ENCODE measurements around the gene ZNF431. TPM values are rescaled to one million over a fixed set of nuclear protein-coding genes. Genes with fewer than 3 reads are reported as not detected.
"Not testable (repeated sequence)": the region's sequence is repeated elsewhere in the genome, so short reads cannot be mapped to it uniquely, and the experiment has no call there.

Gene ZNF431
- total and polyA plus RNA-seq, 2 donors (not counting 3 experiments of a cell fraction or from before 2014, with no cell fraction given): 3.5 to 12.0 TPM

DNA sequence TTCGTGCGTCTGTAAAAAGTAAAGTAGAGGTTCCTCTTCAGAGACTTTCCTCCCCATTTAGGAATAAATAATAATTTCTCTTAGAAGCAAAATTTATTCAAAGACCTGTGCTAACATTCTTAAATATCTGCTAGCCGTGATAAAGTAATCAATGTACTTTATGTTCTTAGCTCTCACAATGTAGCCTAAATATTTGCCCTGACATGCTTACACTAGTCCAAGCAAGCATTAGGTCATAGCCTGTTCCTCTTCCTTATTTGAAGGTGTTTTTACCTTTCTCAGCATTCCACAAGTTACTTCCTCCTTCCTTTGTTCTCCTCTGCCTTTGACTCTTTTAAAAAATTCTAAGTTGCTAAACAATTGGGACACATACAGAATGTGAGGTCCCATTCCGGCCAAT lies 94.9 kb downstream of the ZNF431 start:
- H3K4me1 ChIP-seq (ENCODE audit: control insufficient read depth, extremely low read depth, insufficient read depth, low read length); H3K9me3 ChIP-seq (replicated peaks; ENCODE audit: control insufficient read depth, insufficient read depth, low read length); DNase-seq (ENCODE audit: low read depth, low spot score); H2AFZ ChIP-seq (ENCODE audit: low read depth, low read length); H3K4me3 ChIP-seq (replicated peaks in 1 of 3; ENCODE audit: insufficient read depth in 1 of 3, low read depth in 1 of 3, low read length in 3 of 3); H3K79me2 ChIP-seq (ENCODE audit: control insufficient read depth, insufficient read depth, low read length); H3K9me1 ChIP-seq (replicated peaks; ENCODE audit: control insufficient read depth, extremely low read depth, insufficient read depth, low read length); H4K20me1 ChIP-seq (replicated peaks; ENCODE audit: control insufficient read depth, extremely low read depth, insufficient read depth, low read length); POLR2A ChIA-PET; H3K36me3 ChIP-seq (ENCODE audit: control insufficient read depth in 2 of 2, extremely low read depth in 1 of 2, insufficient read depth in 2 of 2, low read length in 2 of 2); H3K9ac ChIP-seq (replicated peaks; ENCODE audit: extremely low read depth, insufficient read depth, low read length); H3K27ac ChIP-seq (ENCODE audit: insufficient read depth, low read depth, low read length); BruUV-seq (replicated peaks); H3K4me2 ChIP-seq (ENCODE audit: insufficient read depth, low read length); intact Hi-C loops (cut with micrococcal nuclease); CTCF ChIA-PET; FAIRE-seq; H3K27me3 ChIP-seq (ENCODE audit: control insufficient read depth in 2 of 2, insufficient read depth in 2 of 2, low read length in 2 of 2); dilution Hi-C loops (cut with MboI; ENCODE audit: extremely low pct_ligation_motif_present, low sequenced_read_pairs): not testable (repeated sequence)

DNA sequence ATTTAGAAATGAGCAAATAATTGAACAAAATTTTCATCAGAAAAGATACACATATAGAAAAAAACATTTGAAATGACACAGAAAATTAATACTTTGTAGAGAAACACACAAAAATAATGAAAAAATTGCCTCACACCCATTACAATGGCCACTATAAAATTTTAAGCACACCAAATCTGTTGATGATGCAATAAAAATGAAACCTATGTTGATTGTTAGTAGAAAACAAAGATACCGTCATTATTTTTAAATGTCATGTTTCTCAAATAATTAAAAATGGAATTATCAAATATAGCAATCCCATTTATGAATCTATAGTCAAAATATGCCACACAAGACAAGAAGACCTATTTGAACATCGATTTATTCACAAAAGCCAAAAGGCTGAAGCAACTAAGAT lies 96.8 kb downstream of the ZNF431 start:
- POLR2A ChIA-PET: no interaction called here
- H3K9me1 ChIP-seq (replicated peaks; ENCODE audit: control insufficient read depth, extremely low read depth, insufficient read depth, low read length): no peaks in the 10 kb centered on the region
- no peaks in the 10 kb centered on the region for H3K36me3 ChIP-seq (ENCODE audit: control insufficient read depth in 2 of 2, extremely low read depth in 1 of 2, insufficient read depth in 2 of 2, low read length in 2 of 2)
- H3K4me1 ChIP-seq (ENCODE audit: control insufficient read depth, extremely low read depth, insufficient read depth, low read length): no peaks in the 10 kb centered on the region
- TF ChIP-seq, protein P1, sequence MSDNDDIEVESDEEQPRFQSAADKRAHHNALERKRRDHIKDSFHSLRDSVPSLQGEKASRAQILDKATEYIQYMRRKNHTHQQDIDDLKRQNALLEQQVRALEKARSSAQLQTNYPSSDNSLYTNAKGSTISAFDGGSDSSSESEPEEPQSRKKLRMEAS (IDR thresholded peaks at IDR 0.05; ENCODE audit: insufficient read depth, insufficient read length): no peak
- TF ChIP-seq EZH2 (IDR thresholded peaks at IDR 0.05; ENCODE audit: borderline replicate concordance, low read depth, low read length, severe bottlenecking) (no peak), POLR2AphosphoS5 (IDR thresholded peaks at IDR 0.05; ENCODE audit: insufficient read depth, low read depth, low read length) (no peak), FOS (IDR thresholded peaks at IDR 0.05; ENCODE audit: borderline replicate concordance, insufficient read depth, low read length) (no peak), POLR2A (IDR thresholded peaks at IDR 0.05; ENCODE audit: low read depth, low read length) (no peak), GATA2 (IDR thresholded peaks at IDR 0.05; ENCODE audit: insufficient read depth, insufficient read length, low read depth, low read length) (no peak), MYC (IDR thresholded peaks at IDR 0.05; ENCODE audit: low read depth, low read length) (no peak), JUN (IDR thresholded peaks at IDR 0.05; ENCODE audit: borderline replicate concordance, insufficient read depth, insufficient read length, low read depth) (no peak)
- TF ChIP-seq, protein P2, sequence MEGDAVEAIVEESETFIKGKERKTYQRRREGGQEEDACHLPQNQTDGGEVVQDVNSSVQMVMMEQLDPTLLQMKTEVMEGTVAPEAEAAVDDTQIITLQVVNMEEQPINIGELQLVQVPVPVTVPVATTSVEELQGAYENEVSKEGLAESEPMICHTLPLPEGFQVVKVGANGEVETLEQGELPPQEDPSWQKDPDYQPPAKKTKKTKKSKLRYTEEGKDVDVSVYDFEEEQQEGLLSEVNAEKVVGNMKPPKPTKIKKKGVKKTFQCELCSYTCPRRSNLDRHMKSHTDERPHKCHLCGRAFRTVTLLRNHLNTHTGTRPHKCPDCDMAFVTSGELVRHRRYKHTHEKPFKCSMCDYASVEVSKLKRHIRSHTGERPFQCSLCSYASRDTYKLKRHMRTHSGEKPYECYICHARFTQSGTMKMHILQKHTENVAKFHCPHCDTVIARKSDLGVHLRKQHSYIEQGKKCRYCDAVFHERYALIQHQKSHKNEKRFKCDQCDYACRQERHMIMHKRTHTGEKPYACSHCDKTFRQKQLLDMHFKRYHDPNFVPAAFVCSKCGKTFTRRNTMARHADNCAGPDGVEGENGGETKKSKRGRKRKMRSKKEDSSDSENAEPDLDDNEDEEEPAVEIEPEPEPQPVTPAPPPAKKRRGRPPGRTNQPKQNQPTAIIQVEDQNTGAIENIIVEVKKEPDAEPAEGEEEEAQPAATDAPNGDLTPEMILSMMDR (IDR thresholded peaks at IDR 0.05; ENCODE audit: extremely low read depth in 1 of 2, insufficient read depth in 1 of 2, low read depth in 1 of 2, low read length in 2 of 2): no peak
- dilution Hi-C loops (cut with MboI; ENCODE audit: extremely low pct_ligation_motif_present, low sequenced_read_pairs): no loop called here
- intact Hi-C loops (cut with micrococcal nuclease): no loop called here
- no peaks in the 10 kb centered on the region for H4K20me1 ChIP-seq (replicated peaks; ENCODE audit: control insufficient read depth, extremely low read depth, insufficient read depth, low read length)
- CTCF ChIA-PET: no interaction called here
- no peak overlapping the region for H3K4me2 ChIP-seq (ENCODE audit: insufficient read depth, low read length)
- no peak overlapping the region for H2AFZ ChIP-seq (ENCODE audit: low read depth, low read length)
- BruUV-seq (replicated peaks): no TSS peak
- H3K27me3 ChIP-seq (ENCODE audit: control insufficient read depth in 2 of 2, insufficient read depth in 2 of 2, low read length in 2 of 2): no peaks in the 10 kb centered on the region
- no peaks in the 10 kb centered on the region for H3K9me3 ChIP-seq (replicated peaks; ENCODE audit: control insufficient read depth, insufficient read depth, low read length)
- no peaks in the 10 kb centered on the region for H3K79me2 ChIP-seq (ENCODE audit: control insufficient read depth, insufficient read depth, low read length)
- FAIRE-seq (no peak), DNase-seq (ENCODE audit: low read depth, low spot score) (no peak)
- H3K9ac ChIP-seq (replicated peaks; ENCODE audit: extremely low read depth, insufficient read depth, low read length): no peak overlapping the region
- no peak overlapping the region for H3K27ac ChIP-seq (ENCODE audit: insufficient read depth, low read depth, low read length)
- no peak overlapping the region for H3K4me3 ChIP-seq (replicated peaks in 1 of 3; ENCODE audit: insufficient read depth in 1 of 3, low read depth in 1 of 3, low read length in 3 of 3)

Data from endothelial cell of umbilical vein (primary cell).